Suprapubic skin (tissue), 4 donors: ENCODE data around the gene SERINC2. TPM values are rescaled to one million over a fixed set of nuclear protein-coding genes. Genes with fewer than 3 reads are reported as not detected.

Experiments
- DNase-seq, 2 donors: peaks; one replicate each; pipeline ENCODE4 v3.0.0-alpha.2; 2019; ENCODE audit warnings: low spot score in 2 of 2
- H3K27ac ChIP-seq: fragments of 200-600 bp; sonication (generic); one replicate; pipeline ENCODE4 v1.5.1; 2019
- H3K27me3 ChIP-seq: fragments of 200-600 bp; sonication (generic); one replicate; pipeline ENCODE4 v1.5.1; 2019
- H3K36me3 ChIP-seq: fragments of 200-600 bp; sonication (generic); one replicate; pipeline ENCODE4 v1.5.1; 2019
- H3K4me1 ChIP-seq: fragments of 200-600 bp; sonication (generic); one replicate; pipeline ENCODE4 v1.5.1; 2019
- H3K4me3 ChIP-seq: fragments of 200-600 bp; sonication (generic); one replicate; pipeline ENCODE4 v1.5.1; 2019; ENCODE audit warnings: mild to moderate bottlenecking
- H3K9me3 ChIP-seq: fragments of 200-600 bp; sonication (generic); one replicate; pipeline ENCODE4 v1.5.1; 2019
- EP300 ChIP-seq: sonication (generic); formaldehyde crosslinking; IDR thresholded peaks from one replicate; pipeline ENCODE4 v1.6.1; 2017; ENCODE audit warnings: antibody characterized with exemption
- POLR2A ChIP-seq, 2 donors: fragments of 450-650 bp; IDR thresholded peaks; one replicate each; pipeline ENCODE4 v1.6.1; 2017; ENCODE audit warnings: antibody characterized with exemption in 2 of 2, mild to moderate bottlenecking in 2 of 2, moderate library complexity in 2 of 2
- POLR2AphosphoS5 ChIP-seq, 3 donors: sonication (generic); formaldehyde crosslinking; IDR thresholded peaks; one replicate each; pipeline ENCODE4 v1.6.1; 2017; ENCODE audit warnings: antibody characterized with exemption in 3 of 3
- WGBS: methylation state at CpG from one replicate; pipeline ENCODE4 v1.1.5; 2018; 5-methylcytosine and 5-hydroxymethylcytosine counted together
- total RNA-seq, 4 donors: library from RNA; depleted of rRNA; stranded (reverse); fragments of >200 nt; gene quantifications; one replicate each; pipeline ENCODE4 v1.1.0, GENCODE V29; 2016
- TF ChIP-seq, protein P1 (sequence below), 2 donors: fragments of 200-600 bp in 1 of 2; fragments of 450-650 bp in 1 of 2; sonication (generic) in 1 of 2; IDR thresholded peaks; one replicate each; pipeline ENCODE4 v1.5.1; 2016 to 2019; ENCODE audit warnings: antibody characterized with exemption in 2 of 2, mild to moderate bottlenecking in 1 of 2, moderate library complexity in 1 of 2

The SERINC2 gene
- total RNA-seq, 4 donors from 2014 or later: 52.9 to 95.6 (median 68.3) TPM

DNA sequence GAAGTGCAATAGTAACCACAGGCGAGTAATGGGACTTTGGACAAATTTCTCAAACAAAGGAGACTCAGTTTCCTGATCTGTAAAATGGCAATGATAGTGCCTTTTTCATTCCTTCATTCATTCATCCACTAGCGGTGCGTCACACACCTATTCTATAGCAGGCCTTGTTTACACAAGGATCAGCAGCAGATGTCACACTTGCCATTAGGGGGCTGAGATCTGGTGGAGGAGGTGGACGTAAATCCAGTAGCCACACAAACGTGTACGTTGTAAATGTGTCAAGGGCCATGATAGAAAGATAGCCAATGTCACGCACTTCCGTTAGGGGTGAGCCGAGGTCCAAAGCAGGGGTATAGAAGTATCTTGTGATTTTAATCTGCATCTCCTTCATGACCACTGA lies 34.2 kb downstream of the SERINC2 start:
- H3K27me3 ChIP-seq: peaks cover 8% of the 10 kb centered on the region
- H3K4me1 ChIP-seq: no peaks in the 10 kb centered on the region
- H3K36me3 ChIP-seq: no peaks in the 10 kb centered on the region
- no peak overlapping the region for H3K4me3 ChIP-seq
- DNase-seq: no peak
- no peak for TF ChIP-seq POLR2A (IDR thresholded peaks at IDR 0.05)
- no peak for TF ChIP-seq POLR2AphosphoS5 (IDR thresholded peaks at IDR 0.05)
- no peak for TF ChIP-seq EP300
- TF ChIP-seq, protein P1, sequence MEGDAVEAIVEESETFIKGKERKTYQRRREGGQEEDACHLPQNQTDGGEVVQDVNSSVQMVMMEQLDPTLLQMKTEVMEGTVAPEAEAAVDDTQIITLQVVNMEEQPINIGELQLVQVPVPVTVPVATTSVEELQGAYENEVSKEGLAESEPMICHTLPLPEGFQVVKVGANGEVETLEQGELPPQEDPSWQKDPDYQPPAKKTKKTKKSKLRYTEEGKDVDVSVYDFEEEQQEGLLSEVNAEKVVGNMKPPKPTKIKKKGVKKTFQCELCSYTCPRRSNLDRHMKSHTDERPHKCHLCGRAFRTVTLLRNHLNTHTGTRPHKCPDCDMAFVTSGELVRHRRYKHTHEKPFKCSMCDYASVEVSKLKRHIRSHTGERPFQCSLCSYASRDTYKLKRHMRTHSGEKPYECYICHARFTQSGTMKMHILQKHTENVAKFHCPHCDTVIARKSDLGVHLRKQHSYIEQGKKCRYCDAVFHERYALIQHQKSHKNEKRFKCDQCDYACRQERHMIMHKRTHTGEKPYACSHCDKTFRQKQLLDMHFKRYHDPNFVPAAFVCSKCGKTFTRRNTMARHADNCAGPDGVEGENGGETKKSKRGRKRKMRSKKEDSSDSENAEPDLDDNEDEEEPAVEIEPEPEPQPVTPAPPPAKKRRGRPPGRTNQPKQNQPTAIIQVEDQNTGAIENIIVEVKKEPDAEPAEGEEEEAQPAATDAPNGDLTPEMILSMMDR (IDR thresholded peaks at IDR 0.05): no peak
- peaks cover 5% of the 10 kb centered on the region for H3K9me3 ChIP-seq
- H3K27ac ChIP-seq: no peak overlapping the region
- 57% methylated on average over 9 of the region's 9 CpGs for WGBS

DNA sequence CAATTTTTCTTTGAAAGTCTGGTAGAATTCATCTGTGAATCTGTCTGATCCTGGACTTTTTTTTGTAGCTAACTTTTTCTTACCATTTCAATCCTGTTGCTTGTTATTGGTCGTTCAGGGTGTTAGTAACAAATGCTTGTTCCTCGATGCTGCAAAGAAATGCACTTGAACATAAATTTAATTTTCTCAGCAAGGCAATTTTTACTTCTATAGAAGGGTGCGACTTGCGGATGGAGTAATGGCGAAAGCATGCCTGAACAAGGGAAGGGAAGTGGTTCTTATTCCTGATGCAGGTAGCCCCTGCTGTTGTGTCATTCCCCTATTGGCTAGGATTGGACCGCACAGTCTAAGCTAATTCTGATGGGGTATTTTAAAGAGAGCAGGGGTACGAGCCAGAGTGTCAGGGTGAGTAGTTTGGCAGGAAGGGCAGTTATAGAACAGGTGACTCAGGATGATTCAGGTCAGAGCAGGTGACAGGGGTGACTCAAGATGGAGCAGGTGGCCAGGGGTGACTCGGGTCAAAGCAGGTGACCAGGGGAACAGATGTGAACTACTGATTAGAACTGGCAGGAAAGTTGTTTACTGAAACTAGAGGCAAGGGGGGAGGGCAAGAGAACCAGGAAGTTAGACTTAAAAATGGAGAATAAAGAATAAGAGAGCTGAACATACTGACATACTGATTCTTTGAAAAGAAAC lies 40.5 kb downstream of the SERINC2 start:
- no peak overlapping the region for H3K4me3 ChIP-seq
- H3K4me1 ChIP-seq: no peaks in the 10 kb centered on the region
- peaks cover 19% of the 10 kb centered on the region for H3K9me3 ChIP-seq
- TF ChIP-seq, protein P1 (IDR thresholded peaks at IDR 0.05): no peak
- no peak for TF ChIP-seq POLR2A (IDR thresholded peaks at IDR 0.05)
- TF ChIP-seq EP300: no peak
- no peak for TF ChIP-seq POLR2AphosphoS5 (IDR thresholded peaks at IDR 0.05)
- H3K36me3 ChIP-seq: no peaks in the 10 kb centered on the region
- 89% methylated on average over 8 of the region's 8 CpGs for WGBS
- H3K27ac ChIP-seq: no peak overlapping the region
- H3K27me3 ChIP-seq: peaks cover 16% of the 10 kb centered on the region
- no peak for DNase-seq

DNA sequence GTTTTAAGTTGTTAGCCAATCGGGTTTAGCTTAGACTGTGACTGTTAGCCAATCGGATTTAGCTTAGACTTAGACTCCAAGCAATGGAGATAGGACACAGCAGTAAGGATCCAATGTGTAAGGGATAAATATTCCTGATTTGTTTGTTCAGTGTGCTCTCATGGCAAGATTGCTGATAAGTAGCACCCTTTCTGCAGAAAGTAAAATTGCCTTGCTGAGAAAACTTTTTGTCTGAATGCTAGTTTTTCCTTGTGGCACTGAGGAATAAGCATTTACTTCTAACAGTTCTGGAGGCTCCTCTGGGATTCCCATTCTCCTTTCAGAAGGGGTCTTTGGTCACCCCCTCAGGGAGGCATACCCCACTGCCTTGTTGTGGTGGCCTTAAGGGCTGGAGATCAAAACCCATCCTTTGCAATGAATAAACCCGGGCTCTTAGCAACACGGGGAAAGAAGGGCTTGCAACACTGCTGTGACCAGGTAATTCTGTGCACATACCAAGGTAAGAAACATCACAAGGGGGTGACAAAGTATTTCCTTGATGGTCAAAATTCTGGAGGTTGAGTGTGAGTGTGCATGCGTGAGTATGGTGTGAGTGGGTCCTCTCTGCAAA lies 45.4 kb downstream of the SERINC2 start:
- H3K4me3 ChIP-seq: no peak overlapping the region
- no peaks in the 10 kb centered on the region for H3K36me3 ChIP-seq
- TF ChIP-seq, protein P1 (IDR thresholded peaks at IDR 0.05): no peak
- TF ChIP-seq POLR2AphosphoS5 (IDR thresholded peaks at IDR 0.05) (no peak), EP300 (no peak), POLR2A (IDR thresholded peaks at IDR 0.05) (no peak)
- peaks cover 17% of the 10 kb centered on the region for H3K27me3 ChIP-seq
- H3K9me3 ChIP-seq: peaks cover 26% of the 10 kb centered on the region
- DNase-seq: no peak
- WGBS: 92% methylated on average over 5 of the region's 5 CpGs
- no peaks in the 10 kb centered on the region for H3K4me1 ChIP-seq
- H3K27ac ChIP-seq: no peak overlapping the region

DNA sequence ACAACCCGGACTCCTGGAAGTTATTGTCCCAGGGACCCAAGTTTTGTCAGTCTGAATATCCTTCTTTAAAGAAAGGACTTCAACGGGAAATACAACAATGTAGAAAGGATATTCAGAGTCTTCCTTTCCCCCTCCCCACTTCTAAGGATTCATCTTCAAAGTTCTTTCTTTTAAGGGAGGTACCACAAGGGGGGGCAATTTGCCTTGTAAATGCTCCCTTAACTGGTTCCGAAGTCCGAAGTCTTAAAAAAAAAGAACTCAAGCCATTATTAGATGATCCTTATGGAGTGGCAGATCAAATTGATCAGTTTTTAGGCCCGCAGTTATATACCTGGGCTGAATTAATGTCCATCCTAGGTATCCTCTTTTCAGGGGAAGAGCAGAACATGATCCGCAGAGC lies 47.0 kb downstream of the SERINC2 start:
- 67% methylated on average over 6 of the region's 6 CpGs for WGBS
- Histone ChIP-seq H3K4me1 (no peaks in the 10 kb centered on the region), H3K27ac (no peak overlapping the region), H3K27me3 (peaks cover 17% of the 10 kb centered on the region), H3K9me3 (peaks cover 26% of the 10 kb centered on the region), H3K4me3 (no peak overlapping the region), H3K36me3 (no peaks in the 10 kb centered on the region)
- TF ChIP-seq POLR2AphosphoS5 (IDR thresholded peaks at IDR 0.05) (no peak), POLR2A (IDR thresholded peaks at IDR 0.05) (no peak)
- TF ChIP-seq, protein P1 (IDR thresholded peaks at IDR 0.05): no peak
- no peak for DNase-seq

DNA sequence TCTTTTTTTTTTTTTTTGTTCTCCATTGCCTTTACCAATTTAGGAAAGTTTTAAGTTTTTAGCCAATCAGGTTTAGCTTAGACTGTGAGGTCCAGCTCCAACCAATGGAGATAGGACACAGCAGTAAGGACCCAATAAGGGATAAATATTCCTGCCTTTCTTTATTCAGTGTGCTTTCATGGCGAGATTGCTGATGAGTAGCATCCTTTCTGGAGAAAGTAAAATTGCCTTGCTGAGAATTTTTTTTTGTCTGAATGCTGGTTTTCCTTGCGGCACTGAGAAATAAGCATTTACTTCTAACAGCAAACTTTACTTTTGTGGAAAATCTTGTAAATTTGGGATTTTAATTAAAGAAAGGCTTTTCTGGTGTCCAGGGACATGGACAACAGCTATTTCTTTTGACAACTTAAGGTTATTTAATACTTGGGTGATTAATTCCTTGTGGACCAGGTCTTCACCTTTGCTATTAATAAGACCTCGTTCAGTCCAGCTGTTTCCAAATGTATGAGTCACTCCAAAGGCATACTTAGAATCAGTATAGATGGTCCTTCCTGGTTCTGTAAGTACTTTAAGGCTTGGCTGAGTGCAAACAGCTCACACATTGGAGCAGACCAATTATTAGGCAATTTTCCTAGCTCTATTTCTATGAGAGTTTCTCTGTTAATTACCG lies 54.1 kb downstream of the SERINC2 start:
- Histone ChIP-seq H3K4me3 (no peak overlapping the region), H3K4me1 (no peaks in the 10 kb centered on the region), H3K36me3 (no peaks in the 10 kb centered on the region), H3K9me3 (peaks cover 10% of the 10 kb centered on the region), H3K27ac (no peak overlapping the region), H3K27me3 (peaks cover 7% of the 10 kb centered on the region)
- TF ChIP-seq, protein P1 (IDR thresholded peaks at IDR 0.05): no peak
- no peak for TF ChIP-seq POLR2AphosphoS5 (IDR thresholded peaks at IDR 0.05)
- TF ChIP-seq POLR2A (IDR thresholded peaks at IDR 0.05): no peak
- no peak for TF ChIP-seq EP300
- DNase-seq: no peak
- 78% methylated on average over 4 of the region's 4 CpGs for WGBS
